IPS DF 19.7 (cell line): ENCODE measurements around the gene TSKU.
"Not testable (repeated sequence)": the region's sequence is repeated elsewhere in the genome, so short reads cannot be mapped to it uniquely, and the experiment has no call there.

ENCODE experiments used
- DNase-seq: peaks from one replicate; pipeline ENCODE4 v3.0.0-alpha.2; 2013; ENCODE audit warnings: low read depth, low spot score

TSKU gene

DNA sequence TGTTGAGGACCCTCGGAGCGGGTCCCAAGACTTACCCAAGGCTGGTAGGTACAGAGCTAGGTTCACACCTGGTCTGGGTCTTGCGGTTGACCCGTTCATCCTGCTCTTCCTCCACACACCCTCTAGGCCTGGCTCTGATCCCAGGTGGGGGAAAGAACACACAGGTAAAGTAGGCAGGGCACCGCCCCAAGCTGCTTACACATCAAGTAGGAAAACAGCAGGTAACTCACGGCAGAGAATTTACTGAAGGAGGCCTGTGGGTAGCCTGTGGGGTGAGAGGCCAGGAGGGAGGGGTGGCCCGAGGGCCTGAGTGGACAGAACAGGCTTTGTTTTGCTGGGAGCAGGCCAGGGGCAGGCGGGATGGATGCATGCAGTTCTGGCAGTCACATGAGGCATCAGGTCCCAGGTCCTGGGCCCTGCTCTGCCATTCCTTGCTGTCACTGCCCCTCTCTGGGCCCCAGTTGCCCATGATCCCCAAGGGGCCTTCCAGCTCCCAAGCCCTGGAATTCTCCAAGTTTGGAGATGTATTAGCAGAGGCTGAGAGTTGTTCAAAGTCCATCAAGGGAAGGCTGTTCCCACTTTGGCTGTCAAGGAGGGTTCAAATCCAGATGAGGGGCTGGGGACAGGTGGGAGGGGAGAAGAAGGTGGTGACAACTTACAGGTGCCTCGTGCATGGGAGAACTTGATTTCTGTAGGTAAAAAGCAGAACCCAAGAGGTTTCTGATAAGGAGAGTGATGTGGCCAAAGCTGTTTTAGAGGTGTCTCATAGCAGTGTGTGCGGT lies 5.7 kb downstream of the TSKU start:
- DNase-seq: no peak

DNA sequence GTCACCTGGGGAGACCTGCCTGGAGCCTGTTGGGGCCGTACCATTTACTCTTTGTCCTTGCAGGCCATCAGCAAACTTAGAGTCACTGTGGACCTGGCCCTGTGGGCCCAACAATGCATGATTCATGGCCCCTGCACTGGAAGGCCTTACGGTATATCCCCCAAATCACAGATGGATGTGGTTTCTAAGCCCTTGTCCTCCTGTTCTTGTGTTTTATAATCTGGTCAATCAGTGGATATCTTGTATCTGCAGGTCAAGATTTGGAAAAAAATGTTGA lies 6.2 kb downstream of the TSKU start:
- DNase-seq: no peak

DNA sequence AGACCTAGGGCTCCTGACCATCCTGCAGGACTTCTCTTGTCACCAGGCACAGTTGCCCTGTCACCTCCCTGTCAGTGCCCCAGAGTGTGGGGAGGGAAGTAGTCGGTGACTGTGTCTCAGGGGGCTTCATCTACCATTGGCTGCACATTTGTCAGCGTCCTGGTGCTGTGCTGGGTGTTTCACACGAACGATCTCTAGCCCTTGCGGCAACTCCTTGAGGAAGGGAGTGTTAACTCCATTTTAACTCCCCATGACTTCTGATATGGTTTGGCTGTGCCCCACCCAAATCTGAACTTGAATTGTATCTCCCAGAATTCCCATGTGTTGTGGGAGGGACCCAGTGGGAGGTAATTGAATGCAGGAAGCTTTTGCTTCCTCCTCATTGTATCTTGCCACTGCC lies 7.1 kb downstream of the TSKU start:
- DNase-seq: no peak

DNA sequence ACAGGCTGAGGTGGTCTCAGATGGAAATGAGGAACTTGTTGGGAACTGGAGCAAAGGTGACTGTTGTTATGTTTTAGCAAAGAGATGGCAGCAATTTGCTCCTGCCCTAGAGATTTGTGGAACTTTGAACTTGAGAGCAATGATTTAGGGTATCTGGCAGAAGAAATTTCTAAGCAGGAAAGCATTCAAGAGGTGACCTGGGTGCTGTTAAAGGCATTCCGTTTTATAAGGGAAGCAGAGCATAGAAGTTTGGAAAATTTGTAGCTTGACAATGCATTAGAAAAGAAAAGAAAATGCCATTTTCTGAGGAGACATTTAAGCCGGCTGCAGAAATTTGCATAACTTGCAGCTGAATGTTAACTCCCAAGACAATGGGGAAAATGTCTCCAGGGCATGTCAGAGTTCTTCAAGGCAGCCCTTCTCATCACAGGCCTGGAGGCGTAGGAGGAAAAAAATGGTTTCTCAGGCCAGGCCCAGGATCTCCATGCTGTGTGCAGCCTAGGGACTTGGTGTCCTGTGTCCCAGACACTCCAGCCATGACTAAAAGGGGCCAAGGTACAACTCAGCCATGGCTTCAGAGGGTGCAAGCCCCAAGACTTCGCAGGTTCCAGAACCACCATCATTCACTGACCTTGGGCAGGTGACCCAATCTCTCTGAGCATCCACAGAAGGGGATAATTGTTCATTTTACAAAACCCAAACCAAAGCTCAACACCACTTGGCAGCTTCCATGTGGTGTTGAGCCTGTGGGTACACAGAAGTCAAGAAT lies 8.0 kb downstream of the TSKU start:
- not testable (repeated sequence) for DNase-seq

DNA sequence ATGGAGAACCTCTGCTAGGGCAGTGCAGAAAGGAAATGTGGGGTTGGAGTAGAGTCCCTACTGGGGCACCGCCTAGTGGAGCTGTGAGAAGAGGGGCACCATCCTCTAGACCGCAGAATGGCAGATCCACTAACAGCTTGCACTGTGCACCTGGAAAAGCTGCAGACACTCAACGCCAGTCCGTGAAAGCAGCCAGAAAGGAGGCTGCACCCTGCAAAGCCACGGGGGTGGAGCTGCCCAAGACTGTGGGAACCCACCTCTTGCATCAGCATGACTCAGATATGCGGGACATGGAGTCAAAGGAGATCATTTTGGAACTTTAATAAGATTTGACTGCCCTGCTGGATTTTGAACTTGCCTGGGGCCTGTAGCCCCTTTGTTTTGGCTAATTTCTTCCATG lies 8.7 kb downstream of the TSKU start:
- no peak for DNase-seq

DNA sequence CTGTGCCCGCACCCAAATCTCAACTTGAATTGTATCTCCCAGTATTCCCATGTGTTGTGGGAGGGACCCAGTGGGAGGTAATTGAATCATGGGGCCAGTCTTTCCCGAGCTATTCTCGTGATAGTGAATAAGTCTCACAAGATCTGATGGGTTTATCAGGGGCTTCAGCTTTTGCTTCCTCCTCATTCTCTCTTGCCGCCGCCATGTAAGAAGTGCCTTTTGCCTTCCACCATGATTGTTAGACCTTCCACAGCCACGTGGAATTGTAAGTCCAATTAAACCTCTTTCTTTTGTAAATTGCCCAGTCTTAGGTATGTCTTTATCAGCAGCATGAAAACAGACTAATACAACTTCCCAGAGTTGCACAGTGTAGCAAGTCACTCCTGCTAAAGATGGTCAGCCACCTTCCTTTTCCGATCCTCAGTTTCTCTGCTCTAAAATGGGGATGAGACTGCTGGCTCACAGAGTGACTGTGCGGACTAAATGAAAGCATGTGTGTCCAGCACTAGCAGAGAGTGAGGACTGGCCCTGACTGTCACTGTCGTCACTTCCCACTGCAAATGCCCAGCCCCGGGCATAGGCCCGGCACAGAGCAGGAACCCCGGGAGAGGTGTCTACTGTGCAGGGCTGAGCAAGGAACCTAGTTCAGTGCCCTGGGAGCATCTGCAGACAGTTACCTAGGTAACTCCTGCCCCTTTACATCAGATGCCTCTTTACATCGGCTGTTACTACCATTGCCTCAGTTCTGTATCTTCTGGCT lies 9.5 kb downstream of the TSKU start:
- no peak for DNase-seq

DNA sequence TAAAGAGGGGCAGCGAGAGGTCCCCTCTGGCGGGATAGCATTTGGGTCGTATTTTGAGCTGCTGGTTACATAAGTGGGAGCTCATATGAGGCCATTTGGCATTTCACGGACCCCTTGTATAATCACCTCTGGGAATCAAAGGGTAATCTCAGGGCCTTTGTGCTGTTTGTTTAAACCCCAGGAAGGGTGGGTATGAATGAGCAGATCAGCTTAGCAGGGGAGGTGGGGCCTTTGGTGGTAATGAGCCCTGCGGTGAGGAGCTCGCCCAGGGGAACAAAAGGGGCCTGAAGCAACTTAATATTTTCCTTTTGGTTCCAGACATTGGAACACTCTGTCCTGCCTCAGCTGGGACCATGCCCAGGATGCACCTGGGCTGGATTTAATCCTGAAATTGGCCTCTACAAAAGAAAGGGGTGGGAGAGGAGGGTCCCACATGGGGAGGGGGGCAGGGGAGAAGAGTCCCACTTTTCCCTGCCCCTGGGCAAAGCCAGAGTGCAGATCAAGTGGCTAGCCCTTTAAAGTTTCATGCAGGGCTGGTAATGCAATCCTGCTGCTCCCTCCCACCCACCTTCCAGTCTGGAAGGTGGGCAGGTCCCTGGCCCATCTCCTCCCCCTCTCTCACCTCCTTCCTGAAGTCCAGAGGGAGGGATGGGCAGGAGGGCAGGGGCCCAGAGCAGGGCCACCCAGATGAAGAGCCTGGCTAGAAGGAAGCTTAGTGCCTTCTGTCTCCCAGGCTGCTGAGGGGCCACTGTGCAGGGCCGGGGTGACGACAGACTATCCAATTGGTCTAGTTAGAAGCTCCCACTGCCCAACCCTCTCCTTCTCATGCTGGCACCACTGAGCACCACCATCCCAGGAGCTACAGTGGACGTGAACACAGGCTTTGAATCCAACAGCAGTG lies 10.5 kb downstream of the TSKU start:
- no peak for DNase-seq

DNA sequence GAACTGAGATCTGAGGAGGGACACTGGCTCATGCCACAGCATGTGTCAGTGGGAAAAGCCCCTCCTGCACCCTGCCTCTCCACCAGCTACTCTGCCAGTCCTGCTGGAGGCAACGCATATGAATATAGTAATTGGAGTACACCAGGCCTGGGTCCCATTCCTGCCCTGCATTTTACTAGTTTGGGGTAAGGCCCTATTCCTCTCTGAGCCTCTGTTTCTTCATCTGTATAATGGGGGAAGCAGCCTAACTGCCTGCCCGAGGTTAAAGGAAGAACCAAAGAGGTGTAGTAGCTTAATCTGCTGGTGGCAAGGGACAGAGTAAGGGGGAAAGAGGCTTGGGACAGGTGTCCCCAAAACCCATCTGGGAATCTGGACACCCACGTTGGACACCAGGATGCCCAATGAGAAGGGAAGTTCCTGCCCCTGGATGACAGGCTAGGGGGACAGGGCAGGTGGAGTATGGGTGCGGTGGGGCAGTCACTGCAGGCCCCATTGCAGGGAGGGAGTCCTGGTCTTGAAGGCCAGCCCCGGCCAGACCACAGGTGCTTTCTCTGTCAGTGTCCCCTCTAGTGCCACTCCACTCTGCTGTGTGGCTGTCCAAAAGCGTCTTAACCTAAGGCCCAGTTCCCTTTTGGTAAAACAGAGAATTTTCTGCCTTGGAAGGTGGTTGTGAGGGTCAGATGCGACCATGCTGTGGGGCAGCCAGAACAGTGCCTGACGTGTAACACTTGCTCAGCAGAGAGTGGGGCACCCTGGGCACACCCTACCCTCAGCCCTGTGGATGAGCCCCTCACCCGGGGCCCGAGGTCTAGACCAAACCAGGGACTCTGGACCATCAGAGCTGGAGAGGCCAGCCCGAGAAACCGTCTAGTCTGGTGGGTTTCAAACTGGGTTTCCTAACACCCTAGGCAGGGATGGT lies 11.5 kb downstream of the TSKU start:
- DNase-seq: no peak

DNA sequence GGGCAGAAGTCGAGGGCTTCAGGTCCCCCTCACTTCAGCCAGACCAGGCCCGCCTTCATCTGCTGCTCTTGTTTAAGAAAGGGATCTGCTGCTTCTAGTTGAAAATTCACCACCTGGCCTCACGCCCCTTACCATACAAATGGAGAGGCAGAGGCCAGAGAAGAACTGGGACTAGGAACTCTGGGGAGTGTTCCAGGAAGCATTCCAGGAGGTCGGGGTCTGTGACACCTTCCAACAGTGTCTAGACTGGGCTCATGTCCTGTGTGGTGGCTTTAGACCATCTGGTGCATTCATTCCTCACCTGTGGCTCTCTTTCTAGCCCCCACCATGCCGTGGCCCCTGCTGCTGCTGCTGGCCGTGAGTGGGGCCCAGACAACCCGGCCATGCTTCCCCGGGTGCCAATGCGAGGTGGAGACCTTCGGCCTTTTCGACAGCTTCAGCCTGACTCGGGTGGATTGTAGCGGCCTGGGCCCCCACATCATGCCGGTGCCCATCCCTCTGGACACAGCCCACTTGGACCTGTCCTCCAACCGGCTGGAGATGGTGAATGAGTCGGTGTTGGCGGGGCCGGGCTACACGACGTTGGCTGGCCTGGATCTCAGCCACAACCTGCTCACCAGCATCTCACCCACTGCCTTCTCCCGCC lies 12.3 kb downstream of the TSKU start:
- no peak for DNase-seq

DNA sequence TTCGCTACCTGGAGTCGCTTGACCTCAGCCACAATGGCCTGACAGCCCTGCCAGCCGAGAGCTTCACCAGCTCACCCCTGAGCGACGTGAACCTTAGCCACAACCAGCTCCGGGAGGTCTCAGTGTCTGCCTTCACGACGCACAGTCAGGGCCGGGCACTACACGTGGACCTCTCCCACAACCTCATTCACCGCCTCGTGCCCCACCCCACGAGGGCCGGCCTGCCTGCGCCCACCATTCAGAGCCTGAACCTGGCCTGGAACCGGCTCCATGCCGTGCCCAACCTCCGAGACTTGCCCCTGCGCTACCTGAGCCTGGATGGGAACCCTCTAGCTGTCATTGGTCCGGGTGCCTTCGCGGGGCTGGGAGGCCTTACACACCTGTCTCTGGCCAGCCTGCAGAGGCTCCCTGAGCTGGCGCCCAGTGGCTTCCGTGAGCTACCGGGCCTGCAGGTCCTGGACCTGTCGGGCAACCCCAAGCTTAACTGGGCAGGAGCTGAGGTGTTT lies 12.8 kb downstream of the TSKU start:
- DNase-seq: no peak

DNA sequence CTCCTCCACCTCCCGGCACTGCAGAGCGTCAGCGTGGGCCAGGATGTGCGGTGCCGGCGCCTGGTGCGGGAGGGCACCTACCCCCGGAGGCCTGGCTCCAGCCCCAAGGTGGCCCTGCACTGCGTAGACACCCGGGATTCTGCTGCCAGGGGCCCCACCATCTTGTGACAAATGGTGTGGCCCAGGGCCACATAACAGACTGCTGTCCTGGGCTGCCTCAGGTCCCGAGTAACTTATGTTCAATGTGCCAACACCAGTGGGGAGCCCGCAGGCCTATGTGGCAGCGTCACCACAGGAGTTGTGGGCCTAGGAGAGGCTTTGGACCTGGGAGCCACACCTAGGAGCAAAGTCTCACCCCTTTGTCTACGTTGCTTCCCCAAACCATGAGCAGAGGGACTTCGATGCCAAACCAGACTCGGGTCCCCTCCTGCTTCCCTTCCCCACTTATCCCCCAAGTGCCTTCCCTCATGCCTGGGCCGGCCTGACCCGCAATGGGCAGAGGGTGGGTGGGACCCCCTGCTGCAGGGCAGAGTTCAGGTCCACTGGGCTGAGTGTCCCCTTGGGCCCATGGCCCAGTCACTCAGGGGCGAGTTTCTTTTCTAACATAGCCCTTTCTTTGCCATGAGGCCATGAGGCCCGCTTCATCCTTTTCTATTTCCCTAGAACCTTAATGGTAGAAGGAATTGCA lies 13.5 kb downstream of the TSKU start:
- DNase-seq: no peak

DNA sequence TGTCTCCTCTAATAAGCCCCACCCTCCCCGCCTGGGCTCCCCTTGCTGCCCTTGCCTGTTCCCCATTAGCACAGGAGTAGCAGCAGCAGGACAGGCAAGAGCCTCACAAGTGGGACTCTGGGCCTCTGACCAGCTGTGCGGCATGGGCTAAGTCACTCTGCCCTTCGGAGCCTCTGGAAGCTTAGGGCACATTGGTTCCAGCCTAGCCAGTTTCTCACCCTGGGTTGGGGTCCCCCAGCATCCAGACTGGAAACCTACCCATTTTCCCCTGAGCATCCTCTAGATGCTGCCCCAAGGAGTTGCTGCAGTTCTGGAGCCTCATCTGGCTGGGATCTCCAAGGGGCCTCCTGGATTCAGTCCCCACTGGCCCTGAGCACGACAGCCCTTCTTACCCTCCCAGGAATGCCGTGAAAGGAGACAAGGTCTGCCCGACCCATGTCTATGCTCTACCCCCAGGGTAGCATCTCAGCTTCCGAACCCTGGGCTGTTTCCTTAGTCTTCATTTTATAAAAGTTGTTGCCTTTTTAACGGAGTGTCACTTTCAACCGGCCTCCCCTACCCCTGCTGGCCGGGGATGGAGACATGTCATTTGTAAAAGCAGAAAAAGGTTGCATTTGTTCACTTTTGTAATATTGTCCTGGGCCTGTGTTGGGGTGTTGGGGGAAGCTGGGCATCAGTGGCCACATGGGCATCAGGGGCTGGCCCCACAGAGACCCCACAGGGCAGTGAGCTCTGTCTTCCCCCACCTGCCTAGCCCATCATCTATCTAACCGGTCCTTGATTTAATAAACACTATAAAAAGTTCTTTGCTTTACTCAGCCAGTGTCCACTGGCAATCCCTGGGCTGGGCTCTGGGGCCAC lies 14.4 kb downstream of the TSKU start:
- DNase-seq: no peak

DNA sequence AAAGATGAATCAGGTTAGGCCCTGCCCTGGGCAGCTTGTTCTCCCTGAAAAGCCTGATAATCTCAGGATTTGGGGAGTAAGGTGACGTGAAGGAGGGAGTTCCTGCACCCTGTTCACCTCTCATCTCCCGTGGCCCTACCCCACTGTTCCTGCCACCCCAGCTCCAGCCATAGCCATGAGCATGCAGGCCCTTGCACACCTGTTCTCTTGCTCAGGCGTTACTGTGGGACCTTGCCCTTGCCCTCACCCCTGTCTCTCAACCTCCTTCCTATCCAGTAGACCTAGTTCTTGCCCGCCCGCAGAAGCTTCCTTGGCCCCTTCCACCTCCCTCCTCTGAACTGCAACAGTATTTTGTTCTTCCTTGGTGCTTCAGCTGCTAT lies 15.0 kb downstream of the TSKU start:
- no peak for DNase-seq

DNA sequence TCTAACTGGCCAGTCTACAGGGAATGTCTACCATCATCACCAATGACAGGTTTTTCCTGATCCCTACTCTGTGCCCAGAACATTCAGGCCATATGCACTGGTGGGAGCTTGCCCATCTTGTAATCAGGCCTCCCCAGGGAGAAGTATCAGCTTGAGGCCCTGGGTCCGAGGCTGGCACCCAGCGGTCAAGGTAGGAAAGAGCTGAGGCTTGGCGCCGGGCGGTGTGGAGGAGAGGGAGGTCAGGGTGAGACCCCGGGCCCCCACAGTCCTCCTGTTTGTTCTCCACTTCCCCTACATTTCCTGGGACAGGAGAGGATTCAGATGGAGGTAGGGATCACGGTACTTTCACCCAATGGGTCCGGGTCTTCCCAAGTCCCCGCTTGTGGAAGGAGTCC lies 15.5 kb downstream of the TSKU start:
- DNase-seq: no peak

DNA sequence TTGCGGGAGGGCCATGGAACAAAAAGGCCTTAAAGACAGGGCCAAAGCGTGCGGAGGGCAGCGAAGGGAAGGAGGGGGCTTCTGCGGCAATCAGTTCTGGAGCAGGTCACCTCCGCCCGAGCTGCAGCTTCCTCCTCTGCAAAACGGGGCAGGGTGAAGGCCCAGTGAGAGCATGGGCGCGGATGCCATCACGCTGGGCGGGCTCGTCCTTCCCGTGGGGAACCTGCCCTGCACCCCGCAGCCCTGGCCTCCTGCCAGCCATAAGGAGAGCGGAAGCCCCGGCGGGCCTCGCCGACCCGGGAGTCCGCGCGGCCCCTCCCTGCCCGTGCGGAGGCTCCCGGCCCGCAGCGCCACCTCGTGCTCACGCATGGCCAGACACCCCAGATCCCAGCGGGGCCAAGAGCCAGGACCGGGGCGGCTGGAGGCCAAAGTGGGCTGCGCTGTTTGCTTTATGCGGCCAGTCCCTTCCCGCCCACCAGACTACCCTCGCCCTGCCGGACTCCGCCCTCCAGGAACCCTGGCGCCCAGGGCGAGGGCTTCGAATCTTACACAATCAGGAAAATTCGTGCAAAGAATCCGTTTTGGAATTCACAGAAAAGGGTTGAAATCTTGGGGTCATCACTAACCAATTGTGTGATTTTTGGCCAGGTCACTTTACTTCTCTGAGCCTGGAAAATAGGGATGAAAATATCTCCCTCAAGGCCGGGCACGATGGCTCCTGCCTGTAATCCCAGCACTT lies 16.1 kb downstream of the TSKU start:
- no peak for DNase-seq

DNA sequence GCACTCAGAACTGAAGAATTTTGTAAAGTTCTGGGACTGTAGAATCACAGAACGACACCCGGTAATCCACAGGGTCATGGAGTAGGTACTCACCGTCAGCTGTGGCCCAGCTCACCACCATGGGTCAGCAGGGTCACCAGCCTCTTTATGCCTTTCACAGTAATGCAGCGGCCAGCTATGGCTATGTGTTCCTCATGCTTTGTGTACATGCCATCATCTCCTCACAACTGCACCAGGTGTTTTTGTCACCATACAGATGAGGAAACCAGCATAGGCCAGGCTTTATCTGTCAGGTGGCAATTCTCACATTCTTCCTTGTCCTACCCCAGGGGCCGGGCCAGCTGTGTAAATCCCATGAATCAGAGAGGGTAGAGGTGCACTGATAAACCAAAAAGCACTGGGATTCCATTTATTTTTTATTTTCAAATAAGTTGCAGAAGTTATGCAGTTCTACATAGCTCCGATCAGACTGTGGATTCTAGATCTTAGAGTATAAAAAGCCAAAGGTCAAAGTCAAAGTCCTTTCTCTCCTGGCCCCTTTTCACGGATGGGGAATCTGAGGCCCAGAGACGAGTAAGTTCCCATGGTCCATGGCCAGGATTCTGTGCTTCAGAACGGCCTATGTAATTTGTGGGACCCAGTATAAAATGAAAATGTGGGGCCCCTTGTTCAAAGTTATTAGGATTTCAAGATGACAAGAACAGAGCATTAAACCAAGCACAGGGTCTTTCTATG lies 17.5 kb downstream of the TSKU start:
- DNase-seq: no peak

DNA sequence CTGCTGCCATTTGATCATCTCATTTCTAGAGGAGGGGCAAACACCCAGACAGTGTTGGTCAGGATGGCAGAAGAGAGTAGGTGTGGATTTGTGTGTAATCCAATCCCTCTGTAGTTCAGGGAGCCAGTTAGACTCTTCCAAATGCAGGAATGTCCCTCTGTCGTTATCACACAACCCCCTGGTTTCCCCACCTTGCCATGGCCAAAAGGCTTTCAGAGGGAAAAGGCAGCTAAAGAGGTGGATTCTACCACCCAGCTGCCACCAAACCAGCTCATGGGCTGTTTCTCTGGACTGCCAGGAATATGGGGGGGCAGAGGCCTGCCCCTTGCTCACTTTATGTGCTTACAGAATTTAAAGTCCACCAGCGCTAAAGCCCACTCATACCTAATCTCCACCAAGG lies 18.1 kb downstream of the TSKU start:
- DNase-seq: no peak
